GM18517 (cell line): ENCODE measurements around the gene ZDHHC18.
A peak's percentile ranks its signal among the peaks of the same experiment; 100 is the strongest.
"Not testable (repeated sequence)": the region's sequence is repeated elsewhere in the genome, so short reads cannot be mapped to it uniquely, and the experiment has no call there.

Source experiments
- ATAC-seq: cut with Tn5 transposase; IDR thresholded peaks from one replicate; pipeline ENCODE4 v1.9.1; 2021; ENCODE audit warnings: mild to moderate bottlenecking, moderate library complexity; ENCODE audit not compliant: unreplicated experiment

The ZDHHC18 gene

DNA sequence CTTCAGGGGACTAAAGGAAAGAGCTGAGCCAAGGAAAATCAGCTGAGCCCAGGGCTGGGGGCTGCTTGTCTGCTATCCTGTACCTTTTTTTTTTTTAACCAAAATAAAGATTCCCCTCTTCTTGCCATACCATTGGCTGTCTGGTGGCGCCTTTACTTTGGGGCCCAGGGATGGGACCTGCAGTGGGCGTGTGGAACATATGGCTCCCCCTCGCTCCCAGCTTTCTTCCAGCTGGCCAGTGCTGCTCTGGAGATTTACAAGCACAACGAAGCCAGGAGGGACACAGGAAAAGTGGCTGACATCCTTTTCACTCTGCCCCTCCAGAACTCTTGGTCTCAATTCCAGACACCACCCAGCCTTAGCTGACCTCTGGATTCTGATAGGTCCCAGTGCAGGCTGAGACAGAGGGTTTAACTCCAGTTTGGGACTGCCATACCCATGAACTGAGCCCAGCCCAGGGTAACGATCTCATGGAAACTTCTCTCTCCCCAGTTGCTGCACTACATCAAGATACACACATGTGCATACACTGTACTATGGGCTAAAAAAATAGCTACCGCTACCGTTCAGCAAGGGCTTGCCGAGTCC is 31.1 kb downstream of the ZDHHC18 start:
- no peak for ATAC-seq

DNA sequence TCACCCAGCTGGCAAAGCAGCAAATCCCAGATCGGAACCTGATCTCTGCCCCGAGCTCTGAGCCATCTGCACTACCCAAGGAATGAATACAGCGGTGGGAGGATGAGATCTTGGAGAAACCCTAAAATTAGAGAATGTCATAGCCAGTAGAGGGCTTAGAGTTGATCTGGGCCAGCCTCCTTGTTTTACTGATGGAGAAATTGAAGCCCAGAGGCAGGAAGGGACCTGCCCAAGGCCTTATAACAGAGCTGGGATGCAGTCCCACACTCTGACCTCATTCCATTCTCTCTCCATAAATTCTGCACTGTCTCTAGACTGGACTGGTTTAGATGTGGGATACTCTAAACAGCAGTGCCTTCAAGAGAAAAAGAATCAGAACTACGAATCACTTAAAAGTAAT is 31.7 kb downstream of the ZDHHC18 start:
- ATAC-seq = no peak

DNA sequence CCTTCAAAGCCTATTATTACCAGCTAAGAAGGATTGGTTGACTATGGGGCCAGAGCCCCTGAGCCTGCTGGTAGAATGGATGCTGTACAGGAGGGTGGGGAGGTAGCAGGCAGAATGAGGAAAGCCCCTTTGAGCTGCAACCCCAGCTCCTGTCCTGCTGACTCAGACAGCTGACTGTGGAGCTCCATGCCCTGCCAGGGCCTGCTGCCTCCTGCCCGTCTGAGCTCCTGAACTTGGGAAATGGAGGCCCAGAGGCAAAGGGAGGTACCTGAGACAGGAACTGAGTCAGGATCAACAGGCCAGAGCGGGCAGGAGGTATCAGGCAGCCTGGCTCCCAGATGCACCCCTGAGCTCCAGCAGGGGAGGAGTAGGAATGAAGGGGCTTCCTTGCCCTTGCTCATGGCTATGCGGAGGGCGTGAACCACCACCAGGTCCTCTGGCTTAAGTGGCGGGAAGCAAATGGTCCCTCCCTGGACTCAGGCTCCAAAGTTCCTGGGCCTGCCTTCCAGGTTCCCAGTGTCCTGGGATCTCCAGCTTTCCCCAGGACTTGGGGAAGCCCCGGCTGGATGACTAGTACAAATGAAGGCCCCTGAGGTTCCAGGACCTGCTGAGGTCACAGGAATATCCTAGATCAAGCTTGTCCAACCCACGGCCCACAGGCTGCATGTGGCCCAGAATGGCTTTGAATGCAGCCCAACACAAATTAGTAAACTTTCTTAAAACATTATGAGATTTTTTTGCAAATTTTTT is 32.6 kb downstream of the ZDHHC18 start:
- no peak for ATAC-seq

DNA sequence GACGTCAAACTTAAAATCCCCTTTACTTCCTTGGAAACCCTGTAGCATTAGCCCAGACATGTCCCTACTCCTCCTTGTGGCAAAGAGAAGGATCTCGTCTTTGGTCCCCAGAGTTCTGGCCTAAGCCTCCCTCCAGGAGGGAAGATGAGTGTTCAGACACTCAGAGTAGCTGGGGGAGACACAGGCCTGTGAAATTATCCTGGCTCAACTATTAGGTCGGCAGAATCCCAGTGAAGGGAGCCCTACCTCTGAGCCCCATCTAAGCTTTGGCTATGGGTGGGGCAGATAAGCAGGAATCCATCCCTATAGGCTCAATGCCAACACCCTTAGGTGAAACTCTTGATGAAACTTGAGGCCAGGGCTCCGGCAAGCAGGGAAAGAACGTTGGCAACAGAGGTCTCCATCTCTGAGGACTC is 34.8 kb downstream of the ZDHHC18 start:
- no peak for ATAC-seq

DNA sequence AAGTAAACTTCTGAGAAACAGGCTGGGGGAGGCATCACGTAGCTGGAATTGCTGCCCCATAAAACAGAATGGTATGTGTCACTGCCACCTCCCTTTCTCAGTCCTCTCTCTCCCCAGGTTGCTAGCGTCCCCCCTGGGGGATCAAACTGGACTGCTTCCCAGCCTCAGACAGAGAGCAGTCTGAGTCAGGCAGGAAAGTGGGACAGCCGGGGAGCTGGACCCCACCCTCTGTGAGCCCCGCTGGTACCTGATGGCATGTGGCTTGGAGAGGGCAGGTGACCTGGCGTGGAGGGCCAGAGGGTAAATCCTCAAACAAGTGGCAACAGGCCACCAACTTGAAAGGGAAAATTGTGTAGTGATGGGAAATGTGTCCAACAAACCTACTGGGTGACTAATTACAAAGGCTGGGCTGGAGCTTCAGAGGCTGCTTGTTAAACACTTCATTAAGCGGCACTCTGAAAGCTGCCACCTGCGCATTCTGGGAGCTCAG is 35.4 kb downstream of the ZDHHC18 start:
- no peak for ATAC-seq

DNA sequence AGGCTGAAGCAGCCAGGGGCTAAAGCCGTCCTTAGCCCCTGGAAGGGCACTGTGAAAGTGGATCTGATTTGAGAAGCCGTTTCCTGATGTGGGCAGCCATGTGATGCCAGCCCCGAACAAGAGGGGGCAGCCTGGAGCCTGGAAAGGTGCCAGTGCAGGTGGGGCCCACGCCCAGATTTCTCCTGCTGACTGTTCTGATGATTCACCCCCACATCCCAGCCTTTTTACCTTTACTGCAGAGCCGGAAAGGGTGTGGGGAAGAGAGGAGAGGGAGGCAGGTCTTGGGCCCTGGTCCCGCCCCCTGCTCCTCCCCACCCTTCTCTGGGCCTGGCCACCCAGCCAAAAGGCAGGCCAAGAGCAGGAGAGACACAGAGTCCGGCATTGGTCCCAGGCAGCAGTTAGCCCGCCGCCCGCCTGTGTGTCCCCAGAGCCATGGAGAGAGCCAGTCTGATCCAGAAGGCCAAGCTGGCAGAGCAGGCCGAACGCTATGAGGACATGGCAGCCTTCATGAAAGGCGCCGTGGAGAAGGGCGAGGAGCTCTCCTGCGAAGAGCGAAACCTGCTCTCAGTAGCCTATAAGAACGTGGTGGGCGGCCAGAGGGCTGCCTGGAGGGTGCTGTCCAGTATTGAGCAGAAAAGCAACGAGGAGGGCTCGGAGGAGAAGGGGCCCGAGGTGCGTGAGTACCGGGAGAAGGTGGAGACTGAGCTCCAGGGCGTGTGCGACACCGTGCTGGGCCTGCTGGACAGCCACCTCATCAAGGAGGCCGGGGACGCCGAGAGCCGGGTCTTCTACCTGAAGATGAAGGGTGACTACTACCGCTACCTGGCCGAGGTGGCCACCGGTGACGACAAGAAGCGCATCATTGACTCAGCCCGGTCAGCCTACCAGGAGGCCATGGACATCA is 36.5 kb downstream of the ZDHHC18 start, which contains the start of gene SFN:
SFN (plus strand) TSS at position 369 of the 904 bp plus-strand sequence; CDS start at position 433, 64 bp downstream.
- ATAC-seq = no peak

GRCh38 chr1:26863685-26864077 is 37.2 kb downstream of the ZDHHC18 start:
- no peak for ATAC-seq

DNA sequence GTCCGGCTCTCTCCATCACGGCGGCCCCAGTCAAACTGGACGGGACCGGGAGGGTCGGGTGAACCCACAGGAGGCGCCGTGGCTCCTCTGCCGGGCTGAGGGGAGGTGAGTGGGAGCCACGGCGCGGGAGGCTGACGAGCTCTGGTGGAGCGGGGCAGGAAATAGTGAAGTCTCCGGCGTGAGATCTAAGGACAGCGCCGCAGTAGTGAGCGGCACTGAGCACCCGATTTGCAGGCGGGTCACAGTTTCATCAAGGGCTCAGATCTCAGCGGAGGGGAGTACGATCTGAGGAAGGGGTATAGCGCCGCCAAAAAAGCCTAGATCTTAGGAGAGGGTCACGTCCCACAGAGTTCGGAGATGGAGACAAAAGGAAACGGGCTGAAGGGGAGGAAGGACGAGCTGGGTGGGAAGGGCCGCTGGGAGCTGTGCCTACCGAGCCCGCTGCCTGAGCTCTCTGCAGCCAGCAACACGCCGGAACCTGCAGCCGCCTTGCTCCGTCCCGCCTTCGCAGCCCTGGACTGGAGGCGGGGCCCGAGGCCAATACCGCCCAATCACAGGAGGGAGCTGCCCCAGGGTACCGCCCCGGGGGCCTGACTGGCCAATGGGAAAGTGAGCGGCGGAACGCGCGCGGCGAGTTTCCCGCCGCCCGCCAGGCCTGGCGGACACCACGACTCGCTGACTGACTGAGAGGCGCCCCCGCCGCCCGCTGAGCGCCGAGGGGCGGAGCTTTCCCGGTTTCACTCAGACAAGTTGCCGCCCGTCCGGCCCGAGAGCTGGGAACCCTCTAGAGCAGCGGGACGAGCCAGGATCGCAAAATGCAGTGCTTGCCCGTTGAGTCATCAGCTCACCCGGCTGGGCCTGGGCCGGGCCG is 38.4 kb downstream of the ZDHHC18 start:
- peak; percentile 87 for ATAC-seq

DNA sequence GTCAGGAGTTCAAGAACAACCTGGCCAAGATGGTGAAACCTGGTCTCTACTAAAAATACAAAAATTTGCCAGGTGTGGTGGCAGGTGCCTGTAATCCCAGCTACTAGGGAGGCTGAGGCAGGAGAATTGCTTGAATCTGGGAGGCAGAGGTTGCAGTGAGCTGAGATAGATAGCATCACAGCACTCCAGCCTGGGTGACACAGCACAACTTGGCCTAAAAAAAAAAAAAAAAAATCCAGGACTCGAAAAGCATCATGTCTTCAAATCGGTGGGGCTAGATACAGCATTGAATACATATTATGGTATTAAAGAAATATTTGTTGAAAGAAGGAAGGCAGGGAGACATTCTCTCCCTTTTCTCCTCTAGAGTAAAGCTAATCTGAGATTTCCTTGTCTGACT is 46.6 kb downstream of the ZDHHC18 start:
- not testable (repeated sequence) for ATAC-seq

DNA sequence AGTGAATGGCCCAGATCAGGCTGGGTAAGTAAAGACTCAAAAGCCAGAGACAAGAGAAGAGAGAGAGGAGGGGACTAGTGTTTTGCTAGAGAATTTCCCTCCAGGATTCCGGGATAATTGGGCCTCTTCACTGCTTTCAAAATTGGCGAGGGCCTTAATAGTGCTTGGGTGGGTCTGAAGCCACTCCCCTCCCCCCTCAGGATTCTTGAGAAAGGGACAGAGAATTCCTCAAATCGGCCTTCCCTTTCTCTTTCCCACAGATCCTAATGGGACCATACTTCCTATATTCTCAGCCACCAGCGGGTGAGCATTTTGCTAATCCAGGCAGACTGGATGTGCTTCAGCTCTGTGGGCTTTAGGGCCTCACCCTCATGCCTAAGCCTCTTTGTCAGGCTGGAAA is 48.4 kb downstream of the ZDHHC18 start:
- ATAC-seq = no peak

DNA sequence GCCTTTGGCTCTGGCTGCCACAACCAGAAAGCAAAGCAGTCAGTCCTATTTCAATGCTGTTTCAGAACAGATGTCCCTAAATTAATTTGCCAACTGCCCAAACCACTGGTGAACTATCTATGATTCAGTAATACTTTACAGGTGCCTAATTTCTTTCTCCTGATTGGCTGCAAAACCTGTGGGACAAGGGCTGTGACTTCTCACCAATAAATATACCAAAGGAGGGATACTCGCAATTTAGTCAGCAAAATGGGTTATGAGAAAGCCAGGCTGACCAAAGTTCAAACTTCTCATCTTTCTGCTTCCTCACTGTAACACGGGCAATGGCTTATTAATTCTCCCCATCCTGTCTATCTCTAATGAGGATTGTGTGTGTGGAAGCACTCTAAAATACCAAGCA is 50.8 kb downstream of the ZDHHC18 start:
- ATAC-seq = no peak

DNA sequence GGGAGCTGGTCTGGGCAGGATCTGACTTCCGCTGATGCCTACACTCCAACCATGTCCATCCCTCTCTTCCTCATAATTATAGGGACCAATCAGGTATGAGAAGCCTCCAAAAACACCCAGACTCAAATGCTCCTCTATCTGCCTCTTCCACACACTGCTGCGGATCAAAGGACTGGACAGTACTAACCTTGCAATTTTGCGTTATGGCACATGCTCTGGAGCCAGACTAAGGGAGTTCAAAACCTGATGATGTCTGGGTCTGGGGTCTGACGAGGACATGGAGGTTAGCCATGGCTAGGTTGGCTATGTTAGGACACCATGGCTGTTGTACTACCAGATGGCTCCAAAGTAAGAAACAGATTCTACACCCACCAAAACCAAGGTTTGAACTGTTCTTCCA is 53.3 kb downstream of the ZDHHC18 start:
- ATAC-seq = no peak

GRCh38 chr1:26881611-26882010 is 55.1 kb downstream of the ZDHHC18 start:
- not testable (repeated sequence) for ATAC-seq

DNA sequence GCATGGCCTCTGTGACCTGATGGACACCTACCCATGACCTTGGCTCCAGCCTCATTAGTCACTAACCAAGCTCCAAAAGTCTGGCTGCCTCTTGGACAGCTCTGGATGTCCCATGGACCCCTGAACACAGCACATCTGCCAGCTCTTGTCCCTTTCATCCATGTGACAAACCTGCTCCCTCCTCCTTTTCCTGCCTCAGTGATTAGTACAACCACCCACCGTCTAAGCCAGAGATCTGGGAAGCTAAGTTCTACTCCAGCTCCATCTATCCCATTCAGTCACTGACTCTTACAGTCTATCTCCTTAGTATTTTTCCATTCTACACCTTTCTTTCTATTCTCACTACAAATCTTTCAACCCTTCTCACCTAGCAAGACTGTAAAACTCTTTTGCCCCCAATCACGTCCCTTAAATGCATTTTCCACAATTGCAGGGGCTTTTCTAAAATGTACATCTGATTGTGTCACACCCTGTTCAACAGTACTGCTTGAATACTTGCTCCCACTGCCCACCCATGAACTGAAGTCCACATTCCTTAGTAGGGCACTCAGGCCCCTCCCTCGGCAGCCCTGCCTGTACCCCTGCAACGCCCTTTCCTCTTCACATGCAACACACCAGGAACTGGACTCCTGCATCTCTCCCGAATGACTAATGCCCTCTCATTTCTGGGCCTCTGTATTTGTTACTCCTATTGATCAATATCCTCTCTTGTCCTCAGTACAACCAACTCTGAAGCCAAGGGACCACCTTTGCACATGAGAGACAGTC is 56.4 kb downstream of the ZDHHC18 start:
- no peak for ATAC-seq

GRCh38 chr1:26887125-26887524 is 60.6 kb downstream of the ZDHHC18 start:
- no peak for ATAC-seq

- no peak for ATAC-seq
These were observed 61.7 kb downstream of the ZDHHC18 start for GRCh38 chr1:26888231-26888630.

- ATAC-seq = peak; percentile 86
These were observed 63.3 kb downstream of the ZDHHC18 start, which contains the start of gene GPN2 for GRCh38 chr1:26889551-26890466. Gene GPN2 (minus strand): TSS chr1:26890283. CDS start chr1:26890096, 187 bp downstream.

- ATAC-seq = peak; percentile 43
These were observed 63.9 kb downstream of the ZDHHC18 start for GRCh38 chr1:26890467-26890796.

DNA sequence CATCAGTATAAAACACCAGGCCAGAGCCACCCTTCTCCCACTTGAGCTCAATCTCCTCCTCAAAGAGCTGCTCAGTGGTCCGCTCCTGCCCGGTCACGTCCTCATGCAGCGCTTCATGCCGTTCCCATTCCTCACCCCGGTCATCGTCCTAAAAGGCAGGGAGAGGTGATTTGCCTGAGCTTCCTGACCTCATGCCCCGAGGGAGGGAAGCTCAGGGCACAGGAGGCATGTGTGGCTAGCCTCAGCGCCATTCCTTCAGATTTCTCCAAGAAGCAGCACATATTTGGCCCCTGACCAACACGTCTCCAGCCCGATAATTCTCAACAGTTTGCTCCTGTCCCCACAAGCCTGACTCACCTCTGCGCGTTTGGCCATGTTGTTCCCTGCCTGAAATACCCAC is 67.8 kb downstream of the ZDHHC18 start:
- no peak for ATAC-seq
